ENCODE results near the gene ANKRD65.
"Not testable (repeated sequence)": the region's sequence is repeated elsewhere in the genome, so short reads cannot be mapped to it uniquely, and the experiment has no call there.

Gene ANKRD65

DNA sequence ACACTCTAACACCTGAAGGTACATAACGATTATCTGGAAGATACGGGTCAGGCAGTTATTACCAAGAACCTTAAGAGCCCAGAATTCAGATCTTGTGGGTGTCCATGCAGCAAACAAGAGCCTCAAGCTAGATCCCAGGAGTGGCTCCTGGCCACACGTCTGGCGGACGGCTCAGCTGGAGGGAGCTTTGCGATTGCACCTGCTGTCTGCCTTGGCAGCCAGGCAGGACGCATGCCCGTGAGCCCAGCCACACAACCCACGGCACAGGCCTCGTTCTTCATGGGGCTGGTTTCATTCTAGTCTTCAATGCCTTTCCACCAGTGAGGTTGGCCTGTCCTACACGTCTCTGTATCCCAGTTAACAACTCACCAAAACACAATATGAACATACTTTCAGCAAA is 27.6 kb downstream of the ANKRD65 start:
- no peak for DNase-seq

- DNase-seq: no peak
These were observed 28.1 kb downstream of the ANKRD65 start for GRCh38 chr1:1393014-1393413.

GRCh38 chr1:1391225-1391624 is 29.9 kb downstream of the ANKRD65 start:
- no peak for DNase-seq

DNA sequence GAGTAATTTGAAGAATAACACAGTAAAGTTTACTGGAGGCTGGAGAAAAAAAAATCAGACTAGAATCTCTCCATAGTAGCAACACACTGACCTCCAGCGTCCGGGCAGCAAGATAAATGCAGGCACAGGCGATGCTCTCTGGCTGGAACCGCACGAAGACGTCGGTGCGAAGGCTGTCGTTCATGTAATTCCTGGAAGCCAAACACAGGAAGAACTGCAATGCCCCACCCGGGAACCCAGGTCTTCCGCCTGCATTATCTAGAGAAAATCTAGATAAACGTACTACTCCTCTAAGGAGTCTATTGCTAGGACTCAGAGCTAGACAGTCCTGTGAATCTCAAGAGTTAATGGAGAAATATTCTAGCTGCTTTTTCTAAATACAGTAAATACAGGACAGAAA is 30.4 kb downstream of the ANKRD65 start:
- DNase-seq: no peak

DNA sequence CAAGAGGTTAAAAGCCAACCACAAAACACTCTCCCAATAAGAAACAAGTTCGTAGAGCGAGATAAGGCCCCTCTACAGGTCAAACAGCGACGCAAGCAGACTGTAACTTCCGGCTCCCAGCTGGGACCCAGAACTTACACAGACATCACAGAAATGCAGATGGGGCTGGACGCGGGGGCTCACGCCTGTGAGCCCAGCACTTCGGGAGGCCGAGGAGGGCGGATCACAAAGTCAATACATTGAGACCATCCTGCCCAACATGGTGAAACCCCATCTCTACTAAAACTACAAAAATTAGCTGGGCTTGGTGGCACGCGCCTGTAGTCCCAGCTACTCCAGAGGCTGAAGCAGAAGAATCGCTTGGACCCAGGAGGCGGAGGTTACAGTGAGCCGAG is 33.0 kb downstream of the ANKRD65 start:
- no peak for DNase-seq

GRCh38 chr1:1387098-1388077 is 33.7 kb downstream of the ANKRD65 start:
- no peak for DNase-seq

DNA sequence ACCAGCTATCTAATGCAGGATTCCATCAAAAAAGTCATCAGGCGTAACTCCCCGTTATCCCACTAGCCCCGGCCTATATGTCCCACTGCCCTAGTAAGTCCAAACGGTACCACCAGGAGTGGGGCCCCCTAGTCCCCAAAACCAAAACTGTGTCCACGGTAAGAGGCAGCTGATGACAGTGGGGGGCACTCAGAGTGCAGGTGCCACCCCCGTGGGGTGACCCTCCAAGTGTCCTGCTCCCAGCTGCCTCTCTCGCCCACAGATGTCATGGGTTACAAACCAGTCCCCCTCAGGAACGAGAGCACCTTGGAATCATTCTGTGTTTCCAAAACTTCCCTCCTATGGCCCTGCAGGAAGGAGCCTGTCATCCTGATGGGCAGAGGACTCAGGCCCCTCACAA is 35.1 kb downstream of the ANKRD65 start:
- no peak for DNase-seq

GRCh38 chr1:1385339-1385738 is 35.7 kb downstream of the ANKRD65 start:
- DNase-seq: not testable (repeated sequence)

DNA sequence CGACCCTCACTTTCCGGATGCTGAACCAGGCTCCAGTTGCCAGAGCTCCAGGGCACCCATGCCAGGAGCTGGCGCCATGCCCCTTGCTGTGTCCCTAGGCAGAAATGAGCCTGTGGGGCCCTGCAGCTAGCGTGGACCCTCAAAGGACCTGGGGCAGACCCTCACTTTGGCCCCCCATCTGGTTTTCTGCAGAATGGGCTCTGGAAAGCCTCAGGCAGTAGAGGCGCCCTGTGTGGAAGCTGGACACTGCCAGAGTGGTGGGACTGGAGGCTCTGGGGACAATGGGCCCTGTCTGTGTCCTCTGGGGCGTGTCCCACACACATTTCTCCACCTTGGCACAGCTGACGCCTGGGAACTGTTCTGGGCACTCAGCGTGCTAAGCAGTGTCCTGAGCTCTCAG is 39.8 kb downstream of the ANKRD65 start:
- no peak for DNase-seq

- DNase-seq: no peak
These were observed 40.2 kb downstream of the ANKRD65 start for GRCh38 chr1:1380860-1381259.

- DNase-seq: no peak
These were observed 43.4 kb downstream of the ANKRD65 start for GRCh38 chr1:1377540-1378205.

GRCh38 chr1:1376551-1377226 is 44.4 kb downstream of the ANKRD65 start:
- DNase-seq: no peak

- DNase-seq: peak; percentile 100
These were observed 46.0 kb downstream of the ANKRD65 start, which contains the start of gene AURKAIP1 for GRCh38 chr1:1374929-1375662. Gene AURKAIP1 (minus strand): TSS chr1:1375207. CDS start chr1:1374756, 451 bp downstream.

GRCh38 chr1:1374589-1374928 is 46.5 kb downstream of the ANKRD65 start:
- peak in 1 of 2 donors; percentile 7 for DNase-seq

DNA sequence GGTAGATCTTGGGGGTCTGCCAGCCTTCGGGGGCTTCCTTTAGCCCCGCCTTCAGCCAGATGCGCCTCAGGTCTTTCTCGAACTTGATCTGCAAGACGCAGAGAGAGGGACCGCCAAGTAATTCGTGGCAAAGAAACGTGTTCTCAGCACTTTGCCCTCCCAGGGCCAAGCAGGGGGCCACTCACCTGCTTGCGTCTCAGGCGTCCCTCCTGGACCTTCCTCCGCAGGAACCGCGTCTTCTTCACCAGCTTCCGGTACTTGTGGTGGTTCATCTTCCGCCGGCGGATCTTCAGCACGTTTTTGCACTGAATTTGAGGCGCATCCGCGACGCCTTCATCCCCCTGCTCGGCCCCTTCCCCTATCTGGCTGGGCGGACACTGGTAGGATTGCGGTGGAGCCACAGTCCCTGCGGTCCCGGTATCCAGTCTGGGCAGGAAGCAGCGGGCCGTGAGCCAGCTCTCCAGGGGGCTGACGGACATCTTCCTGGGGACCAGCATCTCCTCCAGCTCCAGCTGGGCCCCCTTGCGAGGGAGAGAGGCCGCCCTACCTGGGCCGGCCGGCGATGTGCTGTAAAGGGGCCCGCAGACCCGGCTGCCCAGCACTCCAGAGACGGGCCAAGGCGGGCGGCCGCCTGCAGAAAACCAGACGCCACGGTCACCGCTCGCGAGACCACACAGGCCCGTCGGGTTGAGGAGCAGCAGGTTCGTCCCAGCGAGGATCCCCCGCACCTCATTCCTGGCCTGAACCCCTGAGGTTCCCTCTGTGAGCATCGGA is 47.1 kb downstream of the ANKRD65 start:
- DNase-seq: no peak

DNA sequence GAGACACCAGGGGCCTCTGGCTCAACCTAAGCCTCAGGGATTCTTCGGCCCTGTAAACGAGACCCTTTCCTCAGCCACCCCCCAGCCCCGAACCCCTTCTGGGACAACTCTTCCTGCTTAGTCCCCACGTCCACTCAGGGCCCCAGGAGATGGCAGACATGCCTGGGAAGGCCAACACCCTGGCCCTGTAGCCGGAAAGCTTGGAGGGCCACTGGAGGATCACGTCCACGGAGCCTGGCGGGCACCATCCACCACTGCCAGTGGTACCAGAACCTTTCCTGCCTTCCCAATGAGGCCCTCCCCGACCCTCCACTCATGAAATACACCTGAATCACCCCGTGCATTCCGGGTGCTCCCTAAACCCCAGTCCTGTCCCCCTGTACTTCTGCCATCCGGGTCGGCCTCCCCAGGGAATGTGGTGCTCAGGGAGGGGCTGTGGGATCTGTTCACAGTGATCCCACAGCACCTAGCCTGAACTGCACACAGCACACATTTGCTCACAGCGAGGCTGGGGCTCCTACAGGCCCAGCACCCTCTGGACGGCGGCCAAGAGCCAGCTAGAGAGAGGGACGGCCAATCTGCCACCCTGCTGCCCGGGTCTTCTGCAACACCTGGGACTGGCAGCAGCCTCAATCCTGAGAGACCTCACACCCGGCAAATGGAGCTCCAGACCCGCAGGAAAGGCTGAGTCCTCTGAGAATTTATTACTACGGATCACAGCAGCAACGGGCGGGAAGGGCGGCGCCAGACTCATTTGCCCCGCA is 47.8 kb downstream of the ANKRD65 start:
- no peak for DNase-seq

GRCh38 chr1:1371746-1372711 is 49.0 kb downstream of the ANKRD65 start:
- DNase-seq: peak; percentile 40 to 52

GRCh38 chr1:1371364-1371745 is 49.7 kb downstream of the ANKRD65 start:
- no peak for DNase-seq

DNA sequence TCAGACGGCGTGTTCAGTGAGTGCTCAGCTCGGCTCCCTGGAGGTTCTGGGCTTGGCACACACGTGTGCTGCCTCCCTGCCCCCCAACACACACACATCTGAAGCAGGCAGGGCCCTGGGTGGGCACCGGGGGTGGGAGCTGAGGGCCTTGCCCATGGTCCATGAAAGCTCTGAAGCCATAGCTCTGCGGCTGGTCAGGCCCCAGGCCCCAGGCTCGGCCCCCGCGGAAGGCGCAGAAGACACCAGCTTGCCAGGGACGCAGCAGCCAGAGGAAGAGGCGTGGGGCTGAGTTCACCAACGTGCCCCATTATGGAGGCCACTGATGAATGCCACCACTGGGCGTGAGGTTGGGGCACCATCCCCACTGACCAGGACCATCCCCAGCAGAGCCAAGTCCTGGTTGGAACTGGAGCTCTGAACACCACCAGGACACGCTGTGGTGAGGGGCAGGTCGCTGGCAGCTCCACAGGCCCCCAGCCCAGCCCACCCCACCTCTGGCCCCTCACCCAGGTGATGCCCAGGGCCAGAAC is 50.2 kb downstream of the ANKRD65 start:
- no peak for DNase-seq

Measured in inflammatory macrophage (primary cell).